NOMO-1 treated with dmso at 0.1 percent for 144 hours (cell line): Measurements from ENCODE around the gene ZC3HAV1.
"Not testable (repeated sequence)": the region's sequence is repeated elsewhere in the genome, so short reads cannot be mapped to it uniquely, and the experiment has no call there.

Source experiments
- DNase-seq: peaks from one replicate; lab custom pipeline; 2025; ENCODE audit not compliant: unreplicated experiment; lab: John Stamatoyannopoulos, UW

The ZC3HAV1 gene

DNA sequence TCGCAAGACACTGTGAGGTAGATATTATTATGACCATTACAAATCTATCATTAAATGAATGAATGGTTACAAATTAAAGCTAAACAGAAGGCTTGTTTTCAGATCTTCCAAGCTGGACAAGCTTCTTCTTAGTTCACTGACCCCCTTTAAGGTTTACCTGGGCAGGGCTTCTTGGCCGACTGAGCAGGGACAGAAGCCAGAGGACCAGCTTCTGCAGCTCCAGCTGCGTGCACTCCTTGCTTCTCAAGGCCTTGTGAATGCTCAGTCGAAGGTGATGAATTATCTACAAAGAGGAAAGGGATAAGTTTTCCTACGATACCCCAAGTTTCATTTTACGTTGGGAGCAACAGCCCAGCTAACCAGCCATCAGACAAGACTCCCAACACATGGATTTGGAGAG is 83.0 kb downstream of the ZC3HAV1 start:
- DNase-seq, result no peak

DNA sequence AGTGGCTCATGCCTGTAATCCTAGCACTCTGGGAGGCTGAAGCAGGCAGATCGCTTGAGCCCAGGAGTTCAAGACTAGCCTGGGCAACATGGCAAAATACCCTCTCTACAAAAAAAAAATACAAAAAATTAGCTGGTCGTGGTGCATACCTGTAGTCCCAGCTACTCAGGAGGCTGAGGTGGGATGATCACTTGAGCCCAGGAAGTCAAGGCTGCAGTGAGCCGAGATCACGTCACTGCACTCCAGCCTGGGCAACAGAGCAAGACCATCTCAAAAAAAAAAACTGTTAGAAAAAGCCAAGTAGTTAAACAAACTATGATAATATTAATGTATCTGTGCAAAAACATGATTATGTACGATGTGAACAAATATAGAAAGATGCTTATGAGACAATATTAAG is 83.7 kb downstream of the ZC3HAV1 start:
- DNase-seq, result not testable (repeated sequence)

DNA sequence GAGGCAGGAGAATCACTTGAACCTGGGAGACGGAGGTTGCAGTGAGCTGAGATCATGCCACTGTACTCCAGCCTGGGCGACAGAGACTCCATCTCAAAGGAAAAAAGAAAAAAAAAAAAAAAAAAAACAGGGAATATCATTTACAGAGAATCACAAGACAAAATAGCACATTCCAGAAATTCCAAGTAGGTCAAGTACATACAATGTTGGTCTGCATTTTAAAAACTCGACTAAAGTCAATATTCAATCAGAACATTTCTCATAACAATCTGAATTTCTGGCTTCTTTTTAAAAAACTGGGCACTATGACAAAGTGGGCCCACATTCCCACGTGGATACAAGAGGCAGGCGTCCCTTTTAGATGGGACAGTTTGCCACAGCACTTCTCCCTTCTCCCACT is 86.4 kb downstream of the ZC3HAV1 start:
- DNase-seq, result no peak

DNA sequence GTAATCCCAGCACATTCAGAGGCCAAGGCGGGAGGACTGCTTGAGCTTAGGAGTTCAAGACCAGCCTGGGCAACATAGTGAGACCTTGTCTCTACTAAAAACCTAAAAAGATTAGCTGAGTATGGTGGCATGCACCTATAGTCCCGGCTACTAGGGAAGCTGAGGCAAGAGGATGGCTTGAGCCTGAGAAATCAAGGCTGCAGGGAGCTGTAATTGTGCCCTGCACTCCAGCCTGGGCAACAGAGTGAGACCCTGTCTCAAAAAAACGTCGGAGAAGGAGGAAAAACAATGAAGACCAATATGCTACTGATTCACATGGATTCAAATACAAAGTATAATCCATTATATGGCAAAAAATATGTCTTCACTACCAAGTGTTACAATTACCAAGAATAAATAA is 87.2 kb downstream of the ZC3HAV1 start:
- DNase-seq, result no peak

DNA sequence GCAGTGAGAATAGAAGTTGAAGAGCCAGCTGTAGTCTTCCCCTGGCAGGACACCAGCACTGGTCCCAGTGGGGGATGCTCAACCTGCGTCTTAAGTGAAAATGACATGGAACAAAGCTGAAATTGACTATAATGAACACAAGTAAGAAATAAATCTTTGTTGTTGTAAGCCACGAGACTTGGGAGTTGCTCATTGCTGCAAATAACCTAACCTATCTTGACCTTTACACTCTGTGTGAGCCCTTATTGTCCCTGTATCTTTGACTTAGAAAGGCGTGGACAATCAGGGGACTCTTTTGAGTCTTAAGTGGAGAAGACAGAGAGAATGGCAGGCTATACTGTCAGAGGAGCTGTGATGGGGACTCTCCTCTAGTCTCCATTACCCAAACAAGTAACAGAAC is 90.6 kb downstream of the ZC3HAV1 start:
- DNase-seq, result no peak

DNA sequence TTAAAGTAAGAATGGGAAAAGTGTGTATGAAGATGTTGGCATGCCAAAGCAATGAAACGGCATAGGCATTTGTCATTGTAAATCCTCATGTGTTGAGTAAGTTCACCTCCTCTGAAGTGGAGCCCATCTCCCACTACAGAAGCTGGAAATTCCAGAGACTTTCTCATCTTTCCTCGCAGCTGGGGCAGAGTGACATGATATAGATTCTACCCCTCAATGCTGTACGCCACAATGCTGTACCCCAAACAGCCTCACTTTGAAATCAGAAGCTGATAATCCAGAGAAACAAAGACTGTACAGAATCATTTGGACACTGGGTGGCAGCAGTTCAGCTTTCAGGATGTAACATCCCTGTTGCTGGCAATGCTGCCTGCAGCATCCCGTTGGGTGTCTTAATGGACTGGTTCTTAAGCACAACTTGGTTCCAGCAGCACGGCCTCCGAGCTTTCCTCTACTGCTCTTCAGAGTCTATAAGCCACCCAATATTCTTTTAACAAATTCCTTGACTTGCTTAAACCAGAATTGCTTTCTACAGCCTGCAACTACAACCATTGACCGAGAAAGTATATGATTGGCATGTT is 92.5 kb downstream of the ZC3HAV1 start:
- DNase-seq, result no peak

DNA sequence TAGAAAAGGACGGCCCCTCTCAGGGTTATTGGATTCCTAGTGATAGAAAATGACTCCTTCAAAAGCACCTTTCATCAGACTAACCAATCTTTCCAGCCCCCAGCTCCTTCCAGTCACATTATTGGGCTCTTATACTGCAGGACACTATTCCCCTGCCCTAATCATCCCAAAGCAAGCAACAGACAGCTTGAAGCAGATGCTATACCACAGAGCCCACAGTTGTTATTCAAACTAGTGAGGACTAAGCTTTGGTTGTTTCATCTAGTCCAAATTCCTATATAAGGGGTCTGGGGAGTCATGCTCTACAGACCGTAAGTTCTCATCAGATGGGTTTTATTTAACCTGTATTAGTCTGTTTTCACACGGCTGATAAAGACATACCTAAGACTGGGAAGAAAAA is 98.1 kb downstream of the ZC3HAV1 start:
- no peak for DNase-seq

DNA sequence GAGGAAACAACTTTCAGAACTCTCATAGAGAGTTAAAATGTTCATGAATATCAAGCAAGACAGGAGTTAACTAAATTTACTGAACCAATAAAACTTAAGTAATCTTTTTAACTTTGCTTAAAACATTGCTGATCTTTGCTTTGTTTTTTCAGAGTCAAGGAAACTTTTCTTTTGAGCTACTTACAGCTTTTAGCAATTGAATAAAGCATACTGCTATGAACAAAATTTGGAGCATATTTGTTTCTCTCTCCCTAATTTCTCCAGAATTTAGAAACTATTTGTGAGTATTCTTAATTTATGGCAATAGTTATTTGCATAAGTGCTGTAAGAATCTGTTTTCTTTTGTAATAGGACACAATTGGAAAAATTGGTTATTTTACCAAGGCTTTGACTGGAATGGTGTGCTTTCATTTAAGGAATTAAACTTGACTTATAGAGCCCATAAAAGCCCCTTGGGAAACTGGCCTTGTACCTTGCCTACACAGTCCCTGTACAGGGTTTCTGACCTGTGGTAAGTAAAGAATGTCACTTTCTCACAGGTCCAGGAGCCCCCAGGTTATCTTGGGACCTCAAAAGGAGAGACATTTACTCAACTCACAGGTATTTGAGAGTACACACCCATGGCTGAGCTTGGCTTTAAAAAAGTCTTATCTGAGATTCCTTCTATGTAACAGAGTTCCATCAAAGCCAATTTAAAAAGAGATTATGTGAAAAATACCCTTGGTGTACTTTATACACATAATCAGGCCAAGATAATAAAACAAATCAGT is 105.0 kb downstream of the ZC3HAV1 start:
- DNase-seq, result no peak

DNA sequence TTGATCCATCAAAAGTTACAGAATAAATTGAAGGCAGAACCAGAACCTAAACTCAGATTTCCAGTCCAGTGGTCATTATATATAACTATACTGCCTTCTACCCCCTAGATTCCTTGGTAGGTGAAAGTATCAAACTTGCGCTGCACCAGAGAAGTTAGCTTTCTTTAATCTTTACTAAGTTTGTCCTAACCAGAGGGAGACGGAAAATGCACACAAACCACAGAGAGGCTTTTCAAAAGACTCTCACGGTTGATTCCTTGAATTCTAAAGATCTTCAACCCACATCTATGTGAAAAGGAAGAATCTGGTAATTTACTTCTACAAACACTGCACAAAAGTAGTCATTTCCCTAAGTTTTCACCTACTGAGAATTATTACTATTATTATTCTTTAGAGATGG is 110.1 kb downstream of the ZC3HAV1 start:
- no peak for DNase-seq
